K562 (cell line): ENCODE results near the gene AMN1. TPM values are rescaled to one million over a fixed set of nuclear protein-coding genes. Genes with fewer than 3 reads are reported as not detected.

Experiments used
- ARID3A ChIP-seq: IDR thresholded peaks from 2 replicates; pipeline ENCODE4 v1.6.1; 2012; ENCODE audit warnings: low read depth, low read length, improper control_type of control experiment, borderline replicate concordance
- BRF1 ChIP-seq: IDR thresholded peaks from 3 replicates; pipeline ENCODE4 v1.6.1; 2011; ENCODE audit warnings: borderline replicate concordance, mild to moderate bottlenecking; ENCODE audit not compliant: insufficient read length; ENCODE audit errors: extremely low read depth
- CTCFL ChIP-seq: IDR thresholded peaks from 2 replicates; pipeline ENCODE4 v1.6.1; 2011; ENCODE audit warnings: borderline replicate concordance, low read depth, mild to moderate bottlenecking, moderate library complexity, low read length; ENCODE audit not compliant: insufficient read depth, poor library complexity, severe bottlenecking
- E2F1 ChIP-seq: sonication (generic); formaldehyde crosslinking; IDR thresholded peaks from 2 replicates; pipeline ENCODE4 v1.8.1; 2023; ENCODE audit warnings: mild to moderate bottlenecking, missing genetic modification reagents, moderate library complexity
- HLTF ChIP-seq: fragments of 450-650 bp; IDR thresholded peaks from 2 replicates; pipeline ENCODE4 v1.6.1; 2016
- KAT7 ChIP-seq: sonication (generic); formaldehyde crosslinking; IDR thresholded peaks from 2 replicates; pipeline ENCODE4 v1.8.0; 2022; ENCODE audit warnings: missing genetic modification reagents, mild to moderate bottlenecking, borderline replicate concordance
- LCOR ChIP-seq: sonication (generic); formaldehyde crosslinking; IDR thresholded peaks from 2 replicates; pipeline ENCODE4 v1.8.0; 2022; ENCODE audit warnings: mild to moderate bottlenecking, missing genetic modification reagents
- MLX ChIP-seq, 2 experiments: fragments of 450-650 bp in 1 of 2; sonication (generic) in 1 of 2; formaldehyde crosslinking; conservative IDR thresholded peaks; 2 replicates each; pipeline versions ENCODE4 v1.4.0 to v1.8.1; 2020 to 2022; ENCODE audit warnings: mild to moderate bottlenecking in 1 of 2, missing genetic modification reagents in 1 of 2
- MTA2 ChIP-seq: fragments of 450-650 bp; IDR thresholded peaks from 2 replicates; pipeline ENCODE4 v1.6.1; 2016; ENCODE audit warnings: low read depth
- NFE2L1 ChIP-seq: fragments of 450-650 bp; IDR thresholded peaks from 2 replicates; pipeline ENCODE4 v1.6.1; 2016; ENCODE audit warnings: missing genetic modification characterization, low read depth, mild to moderate bottlenecking, missing compliant biosample characterization, moderate library complexity, borderline replicate concordance
- PHF20 ChIP-seq: fragments of 450-650 bp; IDR thresholded peaks from 2 replicates; pipeline ENCODE4 v1.6.1; 2018; ENCODE audit not compliant: partially characterized antibody
- RAD21 ChIP-seq, 2 experiments: fragments of 250-450 bp in 1 of 2; fragments of 450-650 bp in 1 of 2; sonication (Bioruptor Pico) in 1 of 2; formaldehyde crosslinking in 1 of 2; IDR thresholded peaks in 1 of 2; conservative IDR thresholded peaks in 1 of 2; 2 replicates each; pipeline versions ENCODE4 v1.4.0 to v1.8.0; 2020 to 2022; ENCODE audit warnings: mild to moderate bottlenecking in 2 of 2, moderate library complexity in 1 of 2
- RBM15 ChIP-seq: fragments of 200-400 bp; formaldehyde crosslinking; IDR thresholded peaks from 2 replicates; pipeline ENCODE4 v1.6.1; 2018; ENCODE audit warnings: mild to moderate bottlenecking, low read length, moderate library complexity; ENCODE audit not compliant: insufficient read depth
- STAT5A ChIP-seq: IDR thresholded peaks from 2 replicates; pipeline ENCODE4 v1.6.1; 2012; ENCODE audit warnings: low read length, inconsistent platforms, borderline replicate concordance
- STAT5B ChIP-seq: fragments of 250-450 bp; sonication (Bioruptor Pico); IDR thresholded peaks from 2 replicates; pipeline ENCODE4 v1.8.0; 2021; ENCODE audit warnings: mild to moderate bottlenecking, inconsistent platforms
- ZBTB5 ChIP-seq: fragments of 450-650 bp; IDR thresholded peaks from 2 replicates; pipeline ENCODE4 v1.6.1; 2017; ENCODE audit warnings: antibody characterized with exemption
- ZNF282 ChIP-seq: sonication (generic); formaldehyde crosslinking; IDR thresholded peaks from 2 replicates; pipeline ENCODE4 v1.8.1; 2023; ENCODE audit warnings: missing genetic modification reagents
- ZNF668 ChIP-seq: fragments of 250-450 bp; sonication (Bioruptor Pico); IDR thresholded peaks from 2 replicates; pipeline ENCODE4 v1.8.0; 2022; ENCODE audit warnings: mild to moderate bottlenecking, inconsistent platforms
- polyA plus RNA-seq, 8 experiments: library from polyadenylated mRNA; depleted of rRNA in 4 of 8; stranded (reverse) in 5 of 8; unstranded in 3 of 8; fragments of >200 nt; fragmentation: Nextera tagmentation in 2 of 8; fragmentation: Illumina TruSeq in 1 of 8; extraction: Ambion mirVana in 2 of 8; extraction: Trizol in 1 of 8; gene quantifications; 2 replicates each; pipeline versions ENCODE4 v1.2.1 to v1.2.3, GENCODE V29; 2011 to 2014; ENCODE audit warnings: inconsistent platforms in 1 of 8, missing spikeins in 1 of 8
- total RNA-seq, 7 experiments: library from RNA; depleted of rRNA in 6 of 7; stranded (reverse); fragments of >200 nt in 6 of 7; fragmentation: Illumina TruSeq in 2 of 7; extraction: Trizol in 2 of 7; gene quantifications; 2 replicates each; pipeline versions ENCODE4 v1.2.1 to v1.2.3, GENCODE V29; 2011 to 2021; ENCODE audit warnings: low replicate concordance in 1 of 7

Gene AMN1
- total and polyA plus RNA-seq, 9 of the 15 experiments (the other 6 are each of a cell fraction or from before 2014, with no cell fraction given), result 5.2 to 27.6 (median 13.0) TPM

- TF ChIP-seq ZBTB5 (no peak), STAT5B (CRISPR knock-in tag) (no peak), CTCFL (no peak), RAD21 (CRISPR knock-in tag; conservative IDR thresholded peaks at IDR 0.05 in 1 of 2, IDR thresholded peaks at IDR 0.05 in 1 of 2) (peak; percentile 13 to 44; a peak in 2 of 4 replicates), ZNF282 (CRISPR knock-in tag) (no peak), ZNF668 (no peak), STAT5A (peak; percentile 66), E2F1 (CRISPR knock-in tag) (no peak), MLX (CRISPR knock-in tag; conservative IDR thresholded peaks at IDR 0.05) (no peak), LCOR (peak; percentile 33; the same call in 1 of the 2 replicates), MTA2 (peak; percentile 63; the same call in 1 of the 2 replicates), NFE2L1 (peak; percentile 84), RBM15 (no peak), ARID3A (peak; percentile 70; the same call in 1 of the 2 replicates), BRF1 (no peak), HLTF (no peak), PHF20 (no peak), KAT7 (CRISPR knock-in tag) (no peak)
Observed at GRCh38 chr12:31749024-31749704, 20.3 kb upstream of the AMN1 start (continued).
